Lower lobe of right lung (tissue), 2 donors: Measurements from ENCODE around the gene RANBP9. TPM values are rescaled to one million over a fixed set of nuclear protein-coding genes. Genes with fewer than 3 reads are reported as not detected.

Experiments used
- ATAC-seq, 2 donors: fragments of 200-7000 bp; cut with Tn5 transposase; one replicate each; pipeline ENCODE4 v1.9.1; 2020 to 2022; ENCODE audit warnings: mild to moderate bottlenecking in 2 of 2, moderate library complexity in 2 of 2
- DNase-seq: peaks from one replicate; pipeline ENCODE4 v3.0.0-alpha.2; 2020
- H3K27ac ChIP-seq: fragments of 200-600 bp; one replicate; pipeline ENCODE4 v1.8.0; 2022
- H3K27me3 ChIP-seq: fragments of 200-600 bp; one replicate; pipeline ENCODE4 v1.8.0; 2022; ENCODE audit warnings: low read depth
- H3K36me3 ChIP-seq: fragments of 200-600 bp; one replicate; pipeline ENCODE4 v1.8.0; 2022; ENCODE audit warnings: mild to moderate bottlenecking
- H3K4me1 ChIP-seq: fragments of 200-600 bp; one replicate; pipeline ENCODE4 v1.8.0; 2022
- H3K4me3 ChIP-seq: fragments of 200-600 bp; one replicate; pipeline ENCODE4 v1.8.0; 2022; ENCODE audit warnings: mild to moderate bottlenecking
- H3K9me3 ChIP-seq: fragments of 200-600 bp; one replicate; pipeline ENCODE4 v1.8.0; 2022
- intact Hi-C: fragments of 100-400 bp; cut with DNase I; formaldehyde crosslinking; loops from one replicate; pipeline ENCODE4 v1.11.0; 2022
- total RNA-seq: library from RNA; stranded (reverse); fragmentation: NEBNext Ultra II Directional; extraction: Animal tissue kit (Norgen Biotek cat#: 25700); gene quantifications from one replicate; pipeline ENCODE4 v1.2.1, GENCODE V29; 2021
- TF ChIP-seq, protein P1 (sequence below): fragments of 200-600 bp; IDR thresholded peaks from one replicate; pipeline ENCODE4 v1.8.0; 2022; ENCODE audit warnings: antibody characterized with exemption, mild to moderate bottlenecking
- donor health status: DM: no; HTN: yes; CAD: no; lungs with severe emphysema.

The RANBP9 gene
- total RNA-seq, 1 donor from 2014 or later: 37.0 TPM

DNA sequence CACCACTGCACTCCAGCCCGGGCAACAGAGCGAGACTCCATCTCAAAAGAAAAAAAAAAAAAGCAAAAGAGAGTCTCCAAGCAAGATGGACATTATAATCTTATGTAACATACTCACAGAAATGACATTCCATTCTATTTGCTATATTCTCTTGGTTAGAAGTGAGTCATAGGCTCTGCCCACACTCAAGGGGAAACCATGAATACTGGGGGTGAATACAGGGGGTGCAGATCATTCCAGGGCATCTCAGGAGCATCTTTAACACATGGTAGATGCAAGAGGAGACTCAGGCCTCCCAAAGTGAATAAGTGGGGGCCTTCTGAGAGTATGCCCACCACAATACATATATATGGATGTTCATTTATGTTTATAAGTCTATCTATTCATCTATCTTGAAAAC, 18.3 kb upstream of the RANBP9 start:
- TF ChIP-seq, protein P1, sequence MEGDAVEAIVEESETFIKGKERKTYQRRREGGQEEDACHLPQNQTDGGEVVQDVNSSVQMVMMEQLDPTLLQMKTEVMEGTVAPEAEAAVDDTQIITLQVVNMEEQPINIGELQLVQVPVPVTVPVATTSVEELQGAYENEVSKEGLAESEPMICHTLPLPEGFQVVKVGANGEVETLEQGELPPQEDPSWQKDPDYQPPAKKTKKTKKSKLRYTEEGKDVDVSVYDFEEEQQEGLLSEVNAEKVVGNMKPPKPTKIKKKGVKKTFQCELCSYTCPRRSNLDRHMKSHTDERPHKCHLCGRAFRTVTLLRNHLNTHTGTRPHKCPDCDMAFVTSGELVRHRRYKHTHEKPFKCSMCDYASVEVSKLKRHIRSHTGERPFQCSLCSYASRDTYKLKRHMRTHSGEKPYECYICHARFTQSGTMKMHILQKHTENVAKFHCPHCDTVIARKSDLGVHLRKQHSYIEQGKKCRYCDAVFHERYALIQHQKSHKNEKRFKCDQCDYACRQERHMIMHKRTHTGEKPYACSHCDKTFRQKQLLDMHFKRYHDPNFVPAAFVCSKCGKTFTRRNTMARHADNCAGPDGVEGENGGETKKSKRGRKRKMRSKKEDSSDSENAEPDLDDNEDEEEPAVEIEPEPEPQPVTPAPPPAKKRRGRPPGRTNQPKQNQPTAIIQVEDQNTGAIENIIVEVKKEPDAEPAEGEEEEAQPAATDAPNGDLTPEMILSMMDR: no peak
- ATAC-seq: no peak
- intact Hi-C loops: no loop called here

DNA sequence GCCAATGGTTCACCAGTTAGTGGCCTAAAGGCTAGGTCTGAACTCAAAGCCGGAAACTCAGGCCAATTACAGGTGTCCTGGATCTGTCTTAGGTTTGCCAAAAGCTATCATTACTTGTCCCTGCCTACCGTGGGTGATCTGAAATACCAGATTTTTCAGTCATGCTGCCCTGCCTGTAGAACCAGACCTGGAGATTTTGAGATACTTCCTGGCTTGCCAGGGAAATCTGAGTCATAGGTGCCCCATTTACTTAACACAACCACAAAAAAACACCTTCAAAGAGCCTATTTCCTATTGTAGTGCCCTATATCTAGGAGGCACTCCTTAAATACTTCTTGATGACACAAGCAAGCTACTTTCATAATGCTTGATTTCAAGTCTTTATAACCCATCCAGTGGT, 13.9 kb upstream of the RANBP9 start:
- DNase-seq (no peak), ATAC-seq (peak; percentile 74 to 82)
- H3K27ac ChIP-seq: peak overlapping the region; percentile 39
- no peaks in the 10 kb centered on the region for H3K4me1 ChIP-seq
- intact Hi-C loops: no loop called here
- TF ChIP-seq, protein P1: no peak
- no peaks in the 10 kb centered on the region for H3K36me3 ChIP-seq
- no peaks in the 10 kb centered on the region for H3K27me3 ChIP-seq
- H3K9me3 ChIP-seq: no peaks in the 10 kb centered on the region
- H3K4me3 ChIP-seq: no peak overlapping the region

More for the DNA sequence above, 18.3 kb upstream of the RANBP9 start:
- H3K9me3 ChIP-seq: no peaks in the 10 kb centered on the region
- H3K36me3 ChIP-seq: no peaks in the 10 kb centered on the region
- DNase-seq: no peak
- no peak overlapping the region for H3K27ac ChIP-seq
- no peaks in the 10 kb centered on the region for H3K27me3 ChIP-seq
- no peak overlapping the region for H3K4me3 ChIP-seq
- H3K4me1 ChIP-seq: no peaks in the 10 kb centered on the region

DNA sequence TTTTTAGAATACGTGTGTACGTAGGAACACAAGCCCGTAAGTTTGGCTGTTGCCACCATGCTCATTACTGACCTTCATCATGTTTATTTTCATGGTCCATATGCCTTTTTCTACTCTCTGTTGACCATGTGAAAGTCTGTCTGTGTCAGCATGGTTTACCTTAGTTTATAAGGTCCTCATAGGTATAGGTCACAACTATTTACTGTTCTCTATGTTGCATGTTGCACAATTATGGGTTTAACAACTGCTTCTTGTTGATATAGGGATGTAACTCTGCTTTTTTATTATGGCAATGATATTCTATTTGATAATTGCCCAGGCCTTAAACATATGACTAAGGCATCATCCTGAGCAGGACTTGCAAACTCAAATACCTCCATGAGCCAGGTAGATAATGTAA, 13.4 kb upstream of the RANBP9 start:
- Histone ChIP-seq H3K4me1 (no peaks in the 10 kb centered on the region), H3K4me3 (no peak overlapping the region), H3K9me3 (no peaks in the 10 kb centered on the region), H3K36me3 (no peaks in the 10 kb centered on the region), H3K27me3 (no peaks in the 10 kb centered on the region), H3K27ac (peak overlapping the region; percentile 39)
- ATAC-seq (no peak), DNase-seq (no peak)
- intact Hi-C loops: no loop called here
- TF ChIP-seq, protein P1: no peak

DNA sequence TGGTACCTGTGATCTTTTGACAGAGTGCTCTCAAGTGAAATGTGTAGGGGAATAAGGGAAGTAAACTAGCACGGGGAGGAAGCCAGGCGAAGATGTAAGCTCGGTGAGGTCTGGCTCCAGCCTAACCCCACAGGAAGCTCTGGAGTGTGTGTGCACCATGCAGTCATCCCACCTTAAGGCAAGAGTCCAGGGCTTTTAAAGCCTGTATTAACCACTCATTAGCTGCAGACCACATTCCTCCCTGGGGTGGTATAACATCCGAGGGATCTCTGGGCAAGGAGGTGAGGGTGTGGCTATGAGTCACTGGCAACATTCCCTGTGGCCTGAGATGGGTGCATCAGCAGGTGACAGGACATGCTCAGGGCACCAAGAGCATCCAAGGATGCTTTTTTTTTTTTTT, 12.5 kb upstream of the RANBP9 start:
- no peaks in the 10 kb centered on the region for H3K27me3 ChIP-seq
- no peak for DNase-seq
- TF ChIP-seq, protein P1: no peak
- no peak overlapping the region for H3K27ac ChIP-seq
- H3K36me3 ChIP-seq: no peaks in the 10 kb centered on the region
- H3K9me3 ChIP-seq: no peaks in the 10 kb centered on the region
- intact Hi-C loops: no loop called here
- no peaks in the 10 kb centered on the region for H3K4me1 ChIP-seq
- no peak overlapping the region for H3K4me3 ChIP-seq
- ATAC-seq: peak in 1 of 2 donors; percentile 68

DNA sequence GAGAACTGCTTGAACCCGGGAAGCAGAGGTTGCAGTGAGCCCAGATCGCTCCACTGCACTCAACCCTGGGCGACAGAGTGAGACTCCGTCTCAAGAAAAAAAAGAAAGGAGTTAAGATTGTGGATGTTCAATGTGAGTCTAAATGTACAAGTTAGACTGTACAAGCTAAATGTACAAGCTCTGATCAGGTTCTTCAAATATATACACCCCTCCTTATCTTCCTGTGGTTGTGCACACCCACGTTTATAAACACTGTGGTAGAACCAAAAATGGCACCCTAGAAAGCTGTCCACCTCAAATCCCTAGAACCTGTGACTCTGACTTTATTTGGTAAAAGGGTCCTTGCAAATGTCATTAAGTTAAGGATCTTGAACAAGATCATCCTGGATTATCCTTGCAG, 11.2 kb upstream of the RANBP9 start:
- Histone ChIP-seq H3K4me1 (no peaks in the 10 kb centered on the region), H3K27ac (no peak overlapping the region), H3K4me3 (no peak overlapping the region), H3K36me3 (no peaks in the 10 kb centered on the region), H3K9me3 (no peaks in the 10 kb centered on the region), H3K27me3 (no peaks in the 10 kb centered on the region)
- DNase-seq (no peak), ATAC-seq (no peak)
- TF ChIP-seq, protein P1: no peak
- intact Hi-C loops: no loop called here

DNA sequence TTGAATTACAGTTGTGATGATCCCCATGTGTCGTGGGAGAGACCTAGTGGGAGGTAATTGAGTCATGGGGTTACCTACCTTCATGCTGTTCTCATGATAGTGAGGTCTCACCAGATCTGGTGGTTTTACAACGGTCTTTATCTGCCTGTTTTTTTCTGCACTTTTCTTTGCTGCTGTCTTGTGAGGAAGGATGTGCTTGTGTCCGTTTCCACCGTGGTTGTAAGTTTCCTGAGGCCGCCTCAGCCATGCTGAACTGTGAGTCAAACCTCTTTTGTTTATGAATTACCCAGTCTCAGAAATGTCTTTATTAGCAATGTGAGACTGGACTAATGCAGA, 6.5 kb upstream of the RANBP9 start:
- no peak overlapping the region for H3K4me3 ChIP-seq
- no peaks in the 10 kb centered on the region for H3K27me3 ChIP-seq
- ATAC-seq (no peak), DNase-seq (no peak)
- H3K36me3 ChIP-seq: no peaks in the 10 kb centered on the region
- intact Hi-C loops: no loop called here
- TF ChIP-seq, protein P1: no peak
- H3K9me3 ChIP-seq: no peaks in the 10 kb centered on the region
- H3K4me1 ChIP-seq: peaks cover 4% of the 10 kb centered on the region
- H3K27ac ChIP-seq: no peak overlapping the region
